Measurements from ENCODE around the gene GPR162.

GPR162 gene, protein sequence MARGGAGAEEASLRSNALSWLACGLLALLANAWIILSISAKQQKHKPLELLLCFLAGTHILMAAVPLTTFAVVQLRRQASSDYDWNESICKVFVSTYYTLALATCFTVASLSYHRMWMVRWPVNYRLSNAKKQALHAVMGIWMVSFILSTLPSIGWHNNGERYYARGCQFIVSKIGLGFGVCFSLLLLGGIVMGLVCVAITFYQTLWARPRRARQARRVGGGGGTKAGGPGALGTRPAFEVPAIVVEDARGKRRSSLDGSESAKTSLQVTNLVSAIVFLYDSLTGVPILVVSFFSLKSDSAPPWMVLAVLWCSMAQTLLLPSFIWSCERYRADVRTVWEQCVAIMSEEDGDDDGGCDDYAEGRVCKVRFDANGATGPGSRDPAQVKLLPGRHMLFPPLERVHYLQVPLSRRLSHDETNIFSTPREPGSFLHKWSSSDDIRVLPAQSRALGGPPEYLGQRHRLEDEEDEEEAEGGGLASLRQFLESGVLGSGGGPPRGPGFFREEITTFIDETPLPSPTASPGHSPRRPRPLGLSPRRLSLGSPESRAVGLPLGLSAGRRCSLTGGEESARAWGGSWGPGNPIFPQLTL

DNA sequence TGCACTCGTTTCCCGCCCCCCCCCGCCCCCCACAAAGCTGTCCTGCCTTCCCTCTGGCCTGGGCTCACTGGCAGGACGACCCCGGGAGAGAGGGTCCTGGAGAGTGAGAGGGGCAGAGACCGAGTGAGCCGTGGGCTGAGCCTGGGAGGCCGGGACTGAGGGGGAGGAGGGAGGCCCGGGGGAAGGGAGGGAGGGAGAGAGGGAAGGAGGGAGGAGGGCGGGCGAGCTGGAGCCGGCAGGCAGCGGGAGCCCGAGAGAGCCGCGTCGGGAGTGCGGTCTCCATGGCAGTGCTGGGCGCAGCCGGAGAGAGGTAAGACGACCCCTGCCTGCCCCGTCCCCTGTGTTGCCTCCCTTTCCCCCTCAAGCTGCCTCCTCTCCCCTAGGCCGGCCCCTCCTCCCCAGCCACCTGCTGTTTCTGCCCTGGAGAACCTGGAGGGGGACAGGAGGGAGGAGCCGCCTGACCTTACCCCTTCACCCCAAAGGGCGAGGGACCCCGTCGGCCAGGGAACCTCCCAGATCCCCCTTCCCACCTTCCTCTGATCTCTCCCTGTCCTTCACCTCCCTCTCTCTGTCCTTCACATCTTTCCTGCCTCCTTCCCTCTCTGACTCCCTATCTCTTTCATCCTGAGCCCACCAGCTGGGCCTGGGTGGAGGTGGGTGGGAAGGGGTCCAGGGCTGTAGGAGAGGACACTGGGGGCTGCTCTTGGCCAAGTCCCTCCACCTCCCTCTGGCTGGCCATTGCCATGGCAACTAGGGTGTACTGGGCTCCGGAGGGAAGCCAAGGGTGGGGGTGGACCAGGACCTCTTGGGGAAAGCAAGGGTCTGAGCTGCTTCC, at the start of gene GPR162:
GPR162 (plus strand) TSS at position 231 of the 835 bp plus-strand sequence. CDS start 2,078 bp downstream, outside the sequence.
- no peak for DNase-seq (ENCODE audit: low spot score)

GRCh38 chr12:6772331-6772695, 49.3 kb upstream of the GPR162 start, which contains the start of gene LAG3:
LAG3 (plus strand) TSS chr12:6772520; CDS start chr12:6772853, 333 bp downstream.
- DNase-seq (ENCODE audit: low spot score) = no peak

- DNase-seq (ENCODE audit: low spot score) = no peak
Measured at GRCh38 chr12:6772726-6773589, 48.7 kb upstream of the GPR162 start.

DNA sequence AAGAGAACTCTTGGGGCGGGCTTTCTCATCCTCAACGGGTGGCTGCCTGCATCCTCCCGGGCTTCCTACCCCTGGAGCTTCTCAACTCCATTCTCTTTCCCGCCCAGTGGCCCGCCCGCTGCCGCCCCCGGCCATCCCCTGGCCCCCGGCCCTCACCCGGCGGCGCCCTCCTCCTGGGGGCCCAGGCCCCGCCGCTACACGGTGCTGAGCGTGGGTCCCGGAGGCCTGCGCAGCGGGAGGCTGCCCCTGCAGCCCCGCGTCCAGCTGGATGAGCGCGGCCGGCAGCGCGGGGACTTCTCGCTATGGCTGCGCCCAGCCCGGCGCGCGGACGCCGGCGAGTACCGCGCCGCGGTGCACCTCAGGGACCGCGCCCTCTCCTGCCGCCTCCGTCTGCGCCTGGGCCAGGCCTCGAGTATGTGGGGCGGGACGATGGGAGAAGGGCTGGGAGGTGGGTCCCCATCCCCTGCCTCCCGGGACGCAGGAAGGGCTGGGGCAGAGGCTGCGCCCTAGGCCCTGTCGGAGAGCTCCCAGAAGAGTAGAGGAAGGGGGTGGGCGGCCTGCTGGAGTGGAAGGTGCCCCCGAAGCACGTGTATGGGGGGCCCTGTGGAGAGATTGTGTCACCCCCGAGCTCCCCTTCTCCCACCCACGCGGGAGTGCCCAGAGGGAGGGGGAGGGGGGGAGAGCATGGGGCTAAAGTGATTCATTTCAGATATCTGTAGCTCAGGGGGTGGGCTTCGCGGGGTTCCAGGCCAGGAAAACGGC, 47.9 kb upstream of the GPR162 start:
- no peak for DNase-seq (ENCODE audit: low spot score)

- no peak for DNase-seq (ENCODE audit: low spot score)
Measured at GRCh38 chr12:6774499-6775062, 47.0 kb upstream of the GPR162 start.

DNA sequence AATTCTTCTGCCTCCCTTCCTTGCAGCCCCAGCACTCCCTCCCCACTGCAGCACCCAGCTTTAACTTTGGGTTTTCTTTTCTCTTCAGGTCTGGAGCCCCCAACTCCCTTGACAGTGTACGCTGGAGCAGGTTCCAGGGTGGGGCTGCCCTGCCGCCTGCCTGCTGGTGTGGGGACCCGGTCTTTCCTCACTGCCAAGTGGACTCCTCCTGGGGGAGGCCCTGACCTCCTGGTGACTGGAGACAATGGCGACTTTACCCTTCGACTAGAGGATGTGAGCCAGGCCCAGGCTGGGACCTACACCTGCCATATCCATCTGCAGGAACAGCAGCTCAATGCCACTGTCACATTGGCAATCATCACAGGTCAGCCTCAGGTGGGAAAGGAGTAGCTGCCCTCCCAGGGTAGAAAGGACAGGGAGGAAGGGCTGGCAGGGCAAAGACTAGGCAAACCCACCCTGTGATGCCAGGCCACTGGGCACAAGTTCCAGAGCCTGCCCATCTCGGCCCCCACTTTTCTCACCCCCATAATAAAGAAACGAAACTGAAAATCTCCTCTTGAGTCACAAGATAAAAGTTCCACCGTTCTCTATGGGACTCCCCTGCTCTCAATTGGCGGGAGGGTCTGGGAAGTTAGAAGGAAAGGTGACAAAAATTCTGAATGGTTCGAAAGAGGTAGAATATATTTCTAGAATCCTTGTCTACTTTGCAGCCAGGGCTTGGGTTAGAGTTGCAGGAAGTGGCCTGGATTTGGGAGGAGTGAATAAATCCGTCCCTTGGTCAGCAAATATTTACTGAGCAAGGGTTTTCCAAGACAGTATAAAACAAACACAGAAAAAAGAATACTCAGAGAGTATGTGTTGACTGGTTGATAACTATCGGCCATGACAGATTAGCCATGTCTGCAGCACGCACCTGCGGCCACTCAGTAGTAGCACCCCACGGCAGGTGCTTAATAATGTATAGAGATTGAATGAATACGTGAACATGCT, 46.1 kb upstream of the GPR162 start:
- no peak for DNase-seq (ENCODE audit: low spot score)

- DNase-seq (ENCODE audit: low spot score) = no peak
Measured at GRCh38 chr12:6777386-6777785, 44.2 kb upstream of the GPR162 start.

- no peak for DNase-seq (ENCODE audit: low spot score)
Measured at GRCh38 chr12:6778217-6778573, 43.4 kb upstream of the GPR162 start.

GRCh38 chr12:6778574-6779550, 42.8 kb upstream of the GPR162 start:
- DNase-seq (ENCODE audit: low spot score) = peak; percentile 75

- DNase-seq (ENCODE audit: low spot score) = no peak
Measured at GRCh38 chr12:6779708-6780432, 41.8 kb upstream of the GPR162 start.

DNA sequence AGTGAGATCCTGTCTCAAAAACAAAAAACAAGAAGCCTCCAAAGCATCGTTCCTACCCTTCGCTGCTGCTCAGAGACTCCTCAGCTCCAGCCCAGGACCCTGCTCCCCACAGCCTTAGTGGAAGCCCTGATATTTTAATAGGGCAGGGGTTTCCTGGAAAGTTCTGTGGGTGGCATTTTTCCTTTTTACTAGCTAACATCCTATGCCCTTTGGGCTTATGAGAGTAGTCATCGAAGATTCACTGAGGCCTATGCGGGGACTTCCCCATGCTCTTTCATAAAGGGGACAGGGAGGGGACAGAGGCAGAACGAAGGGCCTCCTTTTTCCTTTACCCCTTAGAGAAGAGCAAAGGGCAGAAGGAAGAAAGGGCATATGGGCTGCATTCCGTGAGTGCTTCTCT, 41.0 kb upstream of the GPR162 start:
- DNase-seq (ENCODE audit: low spot score) = no peak

GRCh38 chr12:6782119-6782518, 39.5 kb upstream of the GPR162 start:
- no peak for DNase-seq (ENCODE audit: low spot score)

DNA sequence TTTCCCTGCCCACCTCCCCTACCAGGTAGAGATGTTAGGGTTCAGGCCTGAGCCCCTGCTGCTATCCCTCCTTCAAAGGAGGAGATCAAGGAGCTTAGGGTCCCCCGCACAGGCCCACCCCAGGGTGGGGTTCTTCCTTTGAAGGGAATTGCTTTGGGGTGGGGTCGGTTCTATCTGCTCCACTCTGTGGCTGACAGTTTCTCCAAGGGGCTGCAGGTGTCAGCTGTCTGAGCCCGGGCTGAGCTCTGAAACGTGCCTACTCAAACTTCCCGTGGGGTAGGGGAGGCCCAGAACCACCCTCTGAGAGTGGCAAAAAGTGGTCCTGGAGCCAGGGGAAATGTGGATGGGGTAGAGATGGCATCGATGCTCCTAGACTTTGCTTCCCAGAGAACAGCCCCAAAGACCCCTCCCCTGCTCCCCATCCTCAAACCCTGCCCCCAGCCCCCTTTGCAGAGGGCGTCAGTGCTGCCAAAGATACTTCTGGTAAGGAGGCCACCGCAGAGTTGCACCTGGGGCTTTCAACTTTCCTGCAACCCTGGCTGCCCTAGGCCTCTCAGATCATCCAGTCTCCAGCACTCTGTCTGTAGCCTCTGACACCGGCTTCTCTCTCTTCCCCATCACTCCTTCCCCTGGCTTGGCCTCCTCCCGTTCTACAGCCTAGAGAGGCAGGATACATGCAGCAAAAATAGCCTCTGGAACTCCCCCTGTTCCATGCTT, 38.6 kb upstream of the GPR162 start:
- DNase-seq (ENCODE audit: low spot score) = no peak

DNA sequence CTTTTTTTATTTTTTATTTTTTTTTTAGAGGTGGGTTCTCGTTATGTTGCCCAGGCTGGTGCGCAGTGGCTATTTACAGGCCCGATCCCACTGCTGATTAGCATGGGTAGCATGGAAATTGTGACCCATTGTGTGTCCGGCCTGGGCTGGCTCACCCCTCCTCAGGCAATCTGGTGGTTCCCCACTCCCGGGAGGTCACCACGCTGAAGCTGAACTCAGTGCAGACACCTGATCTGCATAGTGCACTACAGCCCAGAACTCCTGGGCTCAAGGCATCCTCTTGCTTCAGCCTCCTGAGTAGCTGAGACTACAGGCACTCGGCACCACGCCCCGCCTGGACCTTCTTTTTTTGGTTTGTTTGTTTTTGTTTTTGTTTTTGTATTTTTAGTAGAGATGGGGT, 37.8 kb upstream of the GPR162 start:
- no peak for DNase-seq (ENCODE audit: low spot score)

- no peak for DNase-seq (ENCODE audit: low spot score)
Measured at GRCh38 chr12:6784296-6784695, 37.3 kb upstream of the GPR162 start.

- no peak for DNase-seq (ENCODE audit: low spot score)
Measured at GRCh38 chr12:6784761-6785160, 36.9 kb upstream of the GPR162 start.

Data from COLO829 (cell line).